Right lobe of liver (tissue), 4 donors: ENCODE results near the gene MRPS14.

Experiments
- POLR2A ChIP-seq: fragments of 450-650 bp; IDR thresholded peaks from one replicate; pipeline ENCODE4 v1.6.1; 2017; ENCODE audit warnings: antibody characterized with exemption, mild to moderate bottlenecking
- TF ChIP-seq, protein P1 (sequence below), 4 donors: fragments of 200-600 bp in 3 of 4; fragments of 450-650 bp in 1 of 4; IDR thresholded peaks; one replicate each; pipeline versions ENCODE4 v1.5.1 to v1.8.0; 2016 to 2022; ENCODE audit warnings: antibody characterized with exemption in 4 of 4, mild to moderate bottlenecking in 2 of 4
- donor health status: DM: no; HTN: no; CAD: no.
- donor health status: DM: no; HTN: no; CAD: no.
- donor health status: DM: no; HTN: yes; CAD: no.

DNA sequence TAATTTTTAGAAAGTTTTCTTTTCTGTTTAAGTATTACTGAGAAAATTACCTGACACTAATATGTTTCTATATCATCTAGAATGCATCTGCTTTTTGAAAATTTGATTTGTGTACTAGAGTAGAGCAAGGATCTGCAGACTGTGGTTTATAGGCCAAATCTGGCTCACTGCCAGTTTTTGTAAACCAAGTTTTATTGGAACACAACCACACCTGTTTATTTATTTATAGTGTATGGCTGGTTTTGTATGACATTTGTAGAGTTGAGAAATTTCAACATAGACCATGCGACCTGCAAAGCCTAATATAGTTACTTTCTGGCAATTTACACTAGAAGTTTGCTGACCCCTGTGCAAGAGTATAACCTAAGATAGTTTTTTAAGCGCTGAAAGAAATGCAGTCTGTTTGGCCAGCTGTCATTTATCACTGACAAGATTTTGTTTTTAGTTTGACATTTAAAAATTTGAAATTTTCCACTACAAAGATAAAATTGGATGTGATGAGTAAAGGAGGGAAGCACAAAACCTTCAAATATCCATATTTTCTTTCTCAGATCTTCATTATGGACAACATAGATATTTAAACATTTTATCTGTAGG, 59.6 kb downstream of the MRPS14 start:
- TF ChIP-seq, protein P1, sequence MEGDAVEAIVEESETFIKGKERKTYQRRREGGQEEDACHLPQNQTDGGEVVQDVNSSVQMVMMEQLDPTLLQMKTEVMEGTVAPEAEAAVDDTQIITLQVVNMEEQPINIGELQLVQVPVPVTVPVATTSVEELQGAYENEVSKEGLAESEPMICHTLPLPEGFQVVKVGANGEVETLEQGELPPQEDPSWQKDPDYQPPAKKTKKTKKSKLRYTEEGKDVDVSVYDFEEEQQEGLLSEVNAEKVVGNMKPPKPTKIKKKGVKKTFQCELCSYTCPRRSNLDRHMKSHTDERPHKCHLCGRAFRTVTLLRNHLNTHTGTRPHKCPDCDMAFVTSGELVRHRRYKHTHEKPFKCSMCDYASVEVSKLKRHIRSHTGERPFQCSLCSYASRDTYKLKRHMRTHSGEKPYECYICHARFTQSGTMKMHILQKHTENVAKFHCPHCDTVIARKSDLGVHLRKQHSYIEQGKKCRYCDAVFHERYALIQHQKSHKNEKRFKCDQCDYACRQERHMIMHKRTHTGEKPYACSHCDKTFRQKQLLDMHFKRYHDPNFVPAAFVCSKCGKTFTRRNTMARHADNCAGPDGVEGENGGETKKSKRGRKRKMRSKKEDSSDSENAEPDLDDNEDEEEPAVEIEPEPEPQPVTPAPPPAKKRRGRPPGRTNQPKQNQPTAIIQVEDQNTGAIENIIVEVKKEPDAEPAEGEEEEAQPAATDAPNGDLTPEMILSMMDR (IDR thresholded peaks at IDR 0.05), result no peak
- no peak for TF ChIP-seq POLR2A
